Sigmoid colon (tissue), 4 donors: ENCODE data around the gene ADAMTS7.
A peak's percentile ranks its signal among the peaks of the same experiment; 100 is the strongest.

Experiments used
- CTCF ChIP-seq, 4 experiments: fragments of 450-650 bp in 3 of 4; fragments of 200-600 bp in 1 of 4; IDR thresholded peaks; one replicate each; pipeline ENCODE4 v1.5.1; 2016 to 2019; ENCODE audit warnings: antibody characterized with exemption in 4 of 4, mild to moderate bottlenecking in 3 of 4, moderate library complexity in 2 of 4
- EP300 ChIP-seq, 4 donors: sonication (generic); formaldehyde crosslinking; IDR thresholded peaks; one replicate each; pipeline ENCODE4 v1.6.1; 2017; ENCODE audit warnings: antibody characterized with exemption in 4 of 4
- POLR2A ChIP-seq, 2 donors: fragments of 450-650 bp; IDR thresholded peaks; one replicate each; pipeline ENCODE4 v1.6.1; 2016; ENCODE audit warnings: antibody characterized with exemption in 2 of 2, mild to moderate bottlenecking in 2 of 2, moderate library complexity in 2 of 2

- TF ChIP-seq CTCF (IDR thresholded peaks at IDR 0.05) (peak; percentile 59 to 85 (median 80)), POLR2A (IDR thresholded peaks at IDR 0.05) (peak in 1 of 2 donors; percentile 4), EP300 (IDR thresholded peaks at IDR 0.05) (no peak)
These were observed at the start of gene ADAMTS7 for GRCh38 chr15:78811124-78811824.
